GM23248 (cell line): ENCODE measurements around the gene DLGAP3.

Source experiments
- EZH2 ChIP-seq: fragments of 200-600 bp; sonication (generic); IDR thresholded peaks from 2 replicates; pipeline ENCODE4 v1.6.1; 2018; ENCODE audit warnings: antibody characterized with exemption, mild to moderate bottlenecking; ENCODE audit not compliant: insufficient read depth, poor library complexity, severe bottlenecking
- EZH2phosphoT487 ChIP-seq: fragments of 200-600 bp; sonication (generic); IDR thresholded peaks from 2 replicates; pipeline ENCODE4 v1.6.1; 2018; ENCODE audit warnings: antibody characterized with exemption, moderate library complexity, mild to moderate bottlenecking, low read depth; ENCODE audit not compliant: insufficient read depth

DNA sequence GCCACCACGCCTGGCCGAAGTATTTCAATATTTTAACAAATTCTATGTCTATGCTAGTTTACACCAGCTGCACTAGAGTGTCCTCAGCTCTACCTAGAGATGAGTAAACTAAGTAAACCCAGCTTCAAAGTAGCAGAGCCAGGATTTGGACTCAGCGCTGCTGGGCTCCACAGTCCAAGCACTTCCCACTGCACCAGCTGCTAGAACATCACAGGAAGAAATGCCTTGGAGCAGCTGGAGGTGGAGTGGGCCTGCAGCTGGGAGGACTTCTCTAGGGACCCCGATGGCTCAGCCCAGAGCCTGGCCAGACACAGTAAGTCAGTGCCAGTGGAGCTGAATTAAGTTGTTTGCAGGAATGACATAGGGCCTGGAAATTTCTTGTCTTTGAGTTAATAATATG, 59.7 kb downstream of the DLGAP3 start:
- TF ChIP-seq EZH2 = no peak
- no peak for TF ChIP-seq EZH2phosphoT487
